Epithelial cell of esophagus (primary cell): ENCODE data around the gene RBMS2.

ENCODE experiments used
- DNase-seq: peaks from one replicate; pipeline ENCODE4 v3.0.0; 2010; ENCODE audit warnings: low read depth
- H3K4me3 ChIP-seq: 2 replicates; pipeline ENCODE4 v1.5.1; 2011; ENCODE audit warnings: mild to moderate bottlenecking, low read length, control low read depth
- CTCF ChIP-seq: IDR thresholded peaks from 2 replicates; pipeline ENCODE4 v1.5.1; 2011; ENCODE audit warnings: low read depth, mild to moderate bottlenecking, low read length, control low read depth, inconsistent platforms; ENCODE audit not compliant: insufficient read depth; ENCODE audit errors: missing control alignments

RBMS2 gene

GRCh38 chr12:56520506-56520905 lies 1.1 kb upstream of the RBMS2 start:
- DNase-seq, result no peak
- H3K4me3 ChIP-seq, result no peak overlapping the region
- no peak for TF ChIP-seq CTCF

GRCh38 chr12:56521209-56521589 lies 421 bp upstream of the RBMS2 start:
- no peak for TF ChIP-seq CTCF
- DNase-seq, result no peak
- peak overlapping the region; percentile 54 for H3K4me3 ChIP-seq

- peak; percentile 29 for DNase-seq
- TF ChIP-seq CTCF, result no peak
- peak overlapping the region; percentile 54 for H3K4me3 ChIP-seq
These were observed 982 bp downstream of the RBMS2 start for GRCh38 chr12:56522411-56523193.

- no peak overlapping the region for H3K4me3 ChIP-seq
- no peak for TF ChIP-seq CTCF
- DNase-seq, result no peak
These were observed 7.2 kb downstream of the RBMS2 start for GRCh38 chr12:56528846-56529245.

- TF ChIP-seq CTCF, result no peak
- H3K4me3 ChIP-seq, result no peak overlapping the region
- DNase-seq, result peak; percentile 35
These were observed 8.0 kb downstream of the RBMS2 start for GRCh38 chr12:56529656-56530055.

- H3K4me3 ChIP-seq, result no peak overlapping the region
- no peak for TF ChIP-seq CTCF
- no peak for DNase-seq
These were observed 8.9 kb downstream of the RBMS2 start for GRCh38 chr12:56530390-56531055.

GRCh38 chr12:56537546-56537945 lies 15.9 kb downstream of the RBMS2 start:
- DNase-seq, result no peak
- no peak for TF ChIP-seq CTCF

More at GRCh38 chr12:56537546-56537945, 15.9 kb downstream of the RBMS2 start:
- peak overlapping the region; percentile 8 for H3K4me3 ChIP-seq
